CD4-positive, alpha-beta T cell (primary cell): ENCODE measurements around the gene SRRM5. TPM values are rescaled to one million over a fixed set of nuclear protein-coding genes. Genes with fewer than 3 reads are reported as not detected.
A peak's percentile ranks its signal among the peaks of the same experiment; 100 is the strongest.

Source experiments
- ATAC-seq: fragments of 200-7000 bp; cut with Tn5 transposase; one replicate; pipeline ENCODE4 v1.10.0; 2022; ENCODE audit warnings: mild to moderate bottlenecking; ENCODE audit not compliant: poor library complexity
- CTCF ChIA-PET: fragments of 350-600 bp; sonication (Branson Sonifier 250); formaldehyde crosslinking; loops from one replicate; lab custom pipeline; 2021; ENCODE audit warnings: antibody characterized with exemption, inconsistent platforms; lab: Charles Lee
- POLR2A ChIA-PET: fragments of 350-600 bp; sonication (Branson Sonifier 250); formaldehyde crosslinking; loops from one replicate; lab custom pipeline; 2021; ENCODE audit warnings: antibody characterized with exemption, inconsistent platforms; lab: Charles Lee
- DNase-seq, 14 experiments: peaks; one replicate each; pipeline ENCODE4 v3.0.0-alpha.2; 2013 to 2020; ENCODE audit warnings: mixed read lengths in 2 of 14
- H3K27ac ChIP-seq, 2 donors: one replicate each; pipeline versions ENCODE4 v1.5.1 to v1.7.0; 2013; ENCODE audit warnings: low read length in 2 of 2, low read depth in 1 of 2, mild to moderate bottlenecking in 1 of 2
- H3K27me3 ChIP-seq, 2 experiments: 1 replicate in 1 of 2; 2 replicates in 1 of 2; pipeline versions ENCODE4 v1.6.1 to v1.7.0; 2013; ENCODE audit warnings: low read length in 2 of 2, control low read depth in 1 of 2, mild to moderate bottlenecking in 1 of 2, moderate library complexity in 1 of 2; ENCODE audit not compliant: insufficient read depth in 2 of 2, control insufficient read depth in 1 of 2
- H3K36me3 ChIP-seq: one replicate; pipeline ENCODE4 v1.6.1; 2013; ENCODE audit warnings: low read length, control low read depth; ENCODE audit not compliant: insufficient read depth
- H3K4me1 ChIP-seq: one replicate; pipeline ENCODE4 v1.6.1; 2013; ENCODE audit warnings: low read length, control low read depth; ENCODE audit not compliant: insufficient read depth
- H3K4me3 ChIP-seq: one replicate; pipeline ENCODE4 v1.5.1; 2013; ENCODE audit warnings: mild to moderate bottlenecking, low read length, moderate library complexity
- H3K9me3 ChIP-seq, 2 experiments: 1 replicate in 1 of 2; 2 replicates in 1 of 2; pipeline versions ENCODE4 v1.6.1 to v1.7.0; 2013; ENCODE audit warnings: low read length in 2 of 2, mild to moderate bottlenecking in 2 of 2, control low read depth in 1 of 2, moderate library complexity in 1 of 2; ENCODE audit not compliant: control insufficient read depth in 1 of 2, insufficient read depth in 1 of 2
- H3K27ac Mint-ChIP-seq: one replicate; pipeline ENCODE4 v1.8.0; 2020; ENCODE audit warnings: mixed read lengths
- H3K27me3 Mint-ChIP-seq: one replicate; pipeline ENCODE4 v1.8.0; 2021; ENCODE audit warnings: mixed read lengths
- H3K36me3 Mint-ChIP-seq: one replicate; pipeline ENCODE4 v1.8.0; 2021; ENCODE audit warnings: low read depth, mixed read lengths
- H3K4me1 Mint-ChIP-seq: one replicate; pipeline ENCODE4 v1.8.0; 2021; ENCODE audit warnings: low read depth, mixed read lengths
- H3K4me3 Mint-ChIP-seq: one replicate; pipeline ENCODE4 v1.8.0; 2020; ENCODE audit warnings: mild to moderate bottlenecking, mixed read lengths
- H3K9me3 Mint-ChIP-seq: one replicate; pipeline ENCODE4 v1.8.0; 2020; ENCODE audit warnings: mixed read lengths
- intact Hi-C, 2 experiments: fragments of 100-400 bp; cut with DNase I in 1 of 2; cut with micrococcal nuclease in 1 of 2; formaldehyde crosslinking; loops; one replicate each; pipeline versions ENCODE4 v1.15.1 to v1.9.0; 2023 to 2025; cut with DNase I, micrococcal nuclease
- total RNA-seq, 174 experiments: library from RNA in 2 of 174; stranded (reverse) in 2 of 174; gene quantifications; one replicate each; pipeline ENCODE4 v1.2.3 and lab custom pipeline; 2021 to 2026
- TF ChIP-seq, protein P1 (sequence below): fragments of 200-600 bp; IDR thresholded peaks from one replicate; pipeline ENCODE4 v1.8.0; 2022; ENCODE audit warnings: antibody characterized with exemption, mild to moderate bottlenecking

The SRRM5 gene
- total RNA-seq, 2 experiments from 2014 or later = 0.25 to 0.56 TPM

DNA sequence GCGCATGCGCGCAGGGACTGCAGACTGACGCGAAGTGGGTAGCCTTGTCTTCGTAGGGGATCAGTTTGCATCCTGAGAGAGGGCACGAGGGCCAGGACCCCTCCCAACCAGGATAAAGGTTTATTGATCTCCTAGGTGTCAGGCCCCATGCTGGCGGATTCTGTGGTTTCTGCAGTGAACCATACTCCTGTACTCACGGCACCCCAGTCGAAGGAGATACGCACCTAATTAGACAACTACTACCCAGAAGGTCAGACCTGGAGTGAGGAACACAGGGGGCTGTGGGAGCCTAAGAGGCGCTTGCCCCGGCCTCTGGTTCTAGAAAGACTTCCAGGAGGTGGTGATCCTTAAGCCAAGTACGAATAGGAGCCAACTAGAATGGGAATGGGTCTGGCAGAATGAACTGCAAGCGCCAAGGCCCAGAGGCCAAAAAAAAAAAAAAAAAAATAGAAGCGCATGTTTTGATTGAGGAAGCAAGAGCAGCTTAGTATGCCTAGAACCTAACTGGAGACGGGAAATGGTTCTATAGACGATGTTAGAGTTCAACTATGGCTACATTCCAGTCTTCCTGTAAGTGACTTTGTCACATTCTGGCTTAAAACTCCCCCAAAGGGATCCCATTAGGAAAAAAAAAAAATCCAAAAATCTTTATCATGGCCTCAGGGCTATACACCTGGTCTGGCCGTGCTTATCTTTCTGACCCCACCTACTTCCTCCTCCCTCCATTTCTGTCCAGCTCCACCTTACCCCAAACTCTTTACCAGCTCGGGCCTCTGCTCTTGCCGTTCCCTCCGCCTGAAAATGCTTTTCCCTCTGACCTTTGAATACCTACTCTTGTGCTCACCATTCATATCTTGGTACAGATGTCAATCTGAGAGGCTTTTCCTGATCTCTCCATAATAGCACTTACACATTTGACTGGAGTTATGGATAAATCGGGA, 8.4 kb downstream of the SRRM5 start:
- peak overlapping the region; percentile 91 to 92 for H3K27ac ChIP-seq
- Mint-ChIP-seq H3K9me3 (no peaks in the 10 kb centered on the region), H3K27me3 (no peaks in the 10 kb centered on the region), H3K27ac (peak overlapping the region; percentile 98), H3K36me3 (peaks cover 8% of the 10 kb centered on the region), H3K4me1 (peaks cover 59% of the 10 kb centered on the region), H3K4me3 (peak overlapping the region; percentile 98)
- TF ChIP-seq, protein P1, sequence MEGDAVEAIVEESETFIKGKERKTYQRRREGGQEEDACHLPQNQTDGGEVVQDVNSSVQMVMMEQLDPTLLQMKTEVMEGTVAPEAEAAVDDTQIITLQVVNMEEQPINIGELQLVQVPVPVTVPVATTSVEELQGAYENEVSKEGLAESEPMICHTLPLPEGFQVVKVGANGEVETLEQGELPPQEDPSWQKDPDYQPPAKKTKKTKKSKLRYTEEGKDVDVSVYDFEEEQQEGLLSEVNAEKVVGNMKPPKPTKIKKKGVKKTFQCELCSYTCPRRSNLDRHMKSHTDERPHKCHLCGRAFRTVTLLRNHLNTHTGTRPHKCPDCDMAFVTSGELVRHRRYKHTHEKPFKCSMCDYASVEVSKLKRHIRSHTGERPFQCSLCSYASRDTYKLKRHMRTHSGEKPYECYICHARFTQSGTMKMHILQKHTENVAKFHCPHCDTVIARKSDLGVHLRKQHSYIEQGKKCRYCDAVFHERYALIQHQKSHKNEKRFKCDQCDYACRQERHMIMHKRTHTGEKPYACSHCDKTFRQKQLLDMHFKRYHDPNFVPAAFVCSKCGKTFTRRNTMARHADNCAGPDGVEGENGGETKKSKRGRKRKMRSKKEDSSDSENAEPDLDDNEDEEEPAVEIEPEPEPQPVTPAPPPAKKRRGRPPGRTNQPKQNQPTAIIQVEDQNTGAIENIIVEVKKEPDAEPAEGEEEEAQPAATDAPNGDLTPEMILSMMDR = no peak
- no peaks in the 10 kb centered on the region for H3K9me3 ChIP-seq
- H3K36me3 ChIP-seq = no peaks in the 10 kb centered on the region
- H3K4me1 ChIP-seq = peaks cover 34% of the 10 kb centered on the region
- H3K4me3 ChIP-seq = peak overlapping the region; percentile 100
- no peaks in the 10 kb centered on the region for H3K27me3 ChIP-seq
- ChIA-PET CTCF (no interaction called here), POLR2A (interaction anchor here (0.8 to 1.7 kb wide), 2 partner anchors 48 to 157 kb away, joined by 6 to 8 read pairs; no protein-coding TSS in a partner anchor)
- intact Hi-C loops = no loop called here
- DNase-seq (peak in 12 of 14 experiments; percentile 71 to 91 (median 82)), ATAC-seq (no peak)

DNA sequence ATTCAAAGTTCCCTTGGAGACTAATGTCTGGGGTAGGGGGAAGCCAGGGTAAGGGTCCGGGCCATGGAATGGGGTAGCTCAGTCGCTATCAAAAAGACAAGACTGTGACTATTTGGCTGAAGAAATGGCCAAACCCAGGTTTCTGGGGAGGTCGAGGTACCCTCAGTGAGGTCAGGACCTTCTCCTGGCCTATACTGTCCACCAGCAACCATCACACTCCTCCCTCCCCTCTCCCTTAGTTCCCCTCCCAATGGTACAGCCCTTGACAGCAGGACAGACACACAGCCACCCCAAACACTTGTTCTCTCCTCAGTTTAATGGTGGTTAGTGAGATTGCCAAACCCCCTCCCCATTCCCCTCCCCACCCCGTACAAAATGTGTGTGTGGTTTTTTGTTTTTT, 10.2 kb downstream of the SRRM5 start:
- Mint-ChIP-seq H3K9me3 (no peaks in the 10 kb centered on the region), H3K36me3 (peaks cover 8% of the 10 kb centered on the region), H3K27me3 (no peaks in the 10 kb centered on the region), H3K4me1 (peaks cover 54% of the 10 kb centered on the region), H3K4me3 (no peak overlapping the region), H3K27ac (peak overlapping the region; percentile 70)
- TF ChIP-seq, protein P1 = no peak
- peaks cover 43% of the 10 kb centered on the region for H3K4me1 ChIP-seq
- no peak overlapping the region for H3K4me3 ChIP-seq
- POLR2A ChIA-PET = no interaction called here
- DNase-seq = no peak
- ATAC-seq = no peak
- intact Hi-C loops = no loop called here
- no peaks in the 10 kb centered on the region for H3K36me3 ChIP-seq
- peaks cover 0 to 5% of the 10 kb centered on the region in 2 experiments for H3K27me3 ChIP-seq
- H3K9me3 ChIP-seq = peaks cover 0 to 4% of the 10 kb centered on the region in 2 experiments
- CTCF ChIA-PET = interaction anchor here (1.4 kb wide), 1 partner anchor 46 kb away, joined by 3 read pairs; no protein-coding TSS in a partner anchor
- no peak overlapping the region for H3K27ac ChIP-seq

DNA sequence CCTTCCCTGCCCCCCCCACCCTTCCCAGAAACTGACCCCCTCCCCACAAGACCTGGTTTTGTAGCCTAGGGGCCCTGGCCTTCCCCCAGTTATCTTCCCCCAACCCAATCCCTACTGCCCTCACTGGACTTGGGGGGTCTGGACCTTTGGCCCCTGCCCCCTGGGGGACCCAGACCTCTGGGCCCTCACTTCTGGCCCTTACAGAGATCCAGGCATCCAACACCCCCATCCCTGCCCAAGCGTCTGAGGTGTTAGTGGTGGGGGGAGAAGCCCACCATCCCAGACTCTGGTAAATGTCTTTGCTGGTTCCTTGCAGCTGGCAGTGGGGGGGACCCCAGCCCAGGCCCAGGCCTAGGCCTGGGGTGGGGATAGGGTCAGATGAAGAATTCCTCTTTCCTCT, 11.1 kb downstream of the SRRM5 start:
- H3K9me3 ChIP-seq = peaks cover 0 to 4% of the 10 kb centered on the region in 2 experiments
- DNase-seq (no peak), ATAC-seq (no peak)
- peaks cover 41% of the 10 kb centered on the region for H3K4me1 ChIP-seq
- H3K4me3 ChIP-seq = no peak overlapping the region
- H3K27ac ChIP-seq = no peak overlapping the region
- POLR2A ChIA-PET = no interaction called here
- TF ChIP-seq, protein P1 = no peak
- peaks cover 8% of the 10 kb centered on the region for H3K36me3 Mint-ChIP-seq
- no peaks in the 10 kb centered on the region for H3K36me3 ChIP-seq
- peaks cover 50% of the 10 kb centered on the region for H3K4me1 Mint-ChIP-seq
- CTCF ChIA-PET = no interaction called here
- peaks cover 7% of the 10 kb centered on the region for H3K27me3 Mint-ChIP-seq
- no peak overlapping the region for H3K4me3 Mint-ChIP-seq
- no peak overlapping the region for H3K27ac Mint-ChIP-seq
- no peaks in the 10 kb centered on the region for H3K9me3 Mint-ChIP-seq
- peaks cover 0 to 6% of the 10 kb centered on the region in 2 experiments for H3K27me3 ChIP-seq
- intact Hi-C loops = no loop called here
